Mucosa of descending colon (tissue), 3 donors: Measurements from ENCODE around the gene BORCS5. TPM values are rescaled to one million over a fixed set of nuclear protein-coding genes. Genes with fewer than 3 reads are reported as not detected.
A peak's percentile ranks its signal among the peaks of the same experiment; 100 is the strongest.
"Not testable (repeated sequence)": the region's sequence is repeated elsewhere in the genome, so short reads cannot be mapped to it uniquely, and the experiment has no call there.

Experiments
- ATAC-seq: fragments of 200-7000 bp; cut with Tn5 transposase; one replicate; pipeline ENCODE4 v1.9.1; 2020; ENCODE audit warnings: mild to moderate bottlenecking, moderate library complexity
- DNase-seq, 3 donors: peaks; one replicate each; pipeline ENCODE4 v3.0.0-alpha.2; 2020
- H3K36me3 ChIP-seq: fragments of 200-600 bp; one replicate; pipeline ENCODE4 v1.8.0; 2021; ENCODE audit warnings: low read depth, mild to moderate bottlenecking
- H3K4me1 ChIP-seq: fragments of 200-600 bp; one replicate; pipeline ENCODE4 v1.8.0; 2021; ENCODE audit warnings: low read depth, mild to moderate bottlenecking
- H3K4me3 ChIP-seq: fragments of 200-600 bp; one replicate; pipeline ENCODE4 v1.8.0; 2021; ENCODE audit warnings: mild to moderate bottlenecking
- H3K9me3 ChIP-seq: fragments of 200-600 bp; one replicate; pipeline ENCODE4 v1.8.0; 2021; ENCODE audit warnings: mild to moderate bottlenecking
- intact Hi-C, 2 donors: fragments of 100-400 bp; cut with DNase I in 1 of 2; cut with micrococcal nuclease in 1 of 2; formaldehyde crosslinking; loops; one replicate each; pipeline versions ENCODE4 v1.11.0 to v1.11.1; 2022; cut with DNase I, micrococcal nuclease
- total RNA-seq, 3 donors: library from RNA; stranded (reverse); fragmentation: NEBNext Ultra II Directional in 2 of 3; extraction: Animal tissue kit (Norgen Biotek cat#: 25700) in 2 of 3; gene quantifications; one replicate each; pipeline versions ENCODE4 v1.2.1 to v1.2.4, GENCODE V29; 2021 to 2023
- TF ChIP-seq, protein P1 (sequence below): fragments of 200-600 bp; IDR thresholded peaks from one replicate; pipeline ENCODE4 v1.8.0; 2022; ENCODE audit warnings: antibody characterized with exemption, mild to moderate bottlenecking
- donor health status: DM: no; HTN: no; CAD: no; lungs with moderate emphysema.
- donor health status: DM: no; HTN: no; CAD: no.
- donor health status: DM: no; HTN: yes; CAD: no.

BORCS5 gene
- total RNA-seq, 3 donors from 2014 or later: 12.1 to 18.1 (median 15.0) TPM

DNA sequence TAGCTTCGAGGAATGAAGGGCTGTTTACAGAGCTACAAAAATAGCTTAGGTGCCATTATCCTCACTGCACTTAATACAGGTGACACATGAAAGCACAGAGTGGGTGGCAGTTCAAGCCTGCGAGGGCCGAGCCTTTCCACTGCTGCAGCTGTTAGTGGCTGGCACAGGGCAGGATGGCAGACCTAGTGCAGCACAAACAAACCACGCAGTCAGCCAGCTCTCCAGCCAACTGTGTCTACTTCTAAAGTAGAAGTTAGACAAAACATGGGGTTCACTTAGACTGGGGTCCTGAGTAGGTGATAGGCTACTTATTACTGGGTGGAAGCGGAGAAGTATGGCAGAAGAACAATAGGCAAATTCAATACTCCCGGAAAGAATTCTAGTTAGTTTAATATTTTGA, 110.4 kb downstream of the BORCS5 start:
- ATAC-seq (peak; percentile 32), DNase-seq (no peak)
- TF ChIP-seq, protein P1, sequence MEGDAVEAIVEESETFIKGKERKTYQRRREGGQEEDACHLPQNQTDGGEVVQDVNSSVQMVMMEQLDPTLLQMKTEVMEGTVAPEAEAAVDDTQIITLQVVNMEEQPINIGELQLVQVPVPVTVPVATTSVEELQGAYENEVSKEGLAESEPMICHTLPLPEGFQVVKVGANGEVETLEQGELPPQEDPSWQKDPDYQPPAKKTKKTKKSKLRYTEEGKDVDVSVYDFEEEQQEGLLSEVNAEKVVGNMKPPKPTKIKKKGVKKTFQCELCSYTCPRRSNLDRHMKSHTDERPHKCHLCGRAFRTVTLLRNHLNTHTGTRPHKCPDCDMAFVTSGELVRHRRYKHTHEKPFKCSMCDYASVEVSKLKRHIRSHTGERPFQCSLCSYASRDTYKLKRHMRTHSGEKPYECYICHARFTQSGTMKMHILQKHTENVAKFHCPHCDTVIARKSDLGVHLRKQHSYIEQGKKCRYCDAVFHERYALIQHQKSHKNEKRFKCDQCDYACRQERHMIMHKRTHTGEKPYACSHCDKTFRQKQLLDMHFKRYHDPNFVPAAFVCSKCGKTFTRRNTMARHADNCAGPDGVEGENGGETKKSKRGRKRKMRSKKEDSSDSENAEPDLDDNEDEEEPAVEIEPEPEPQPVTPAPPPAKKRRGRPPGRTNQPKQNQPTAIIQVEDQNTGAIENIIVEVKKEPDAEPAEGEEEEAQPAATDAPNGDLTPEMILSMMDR: no peak
- Histone ChIP-seq H3K9me3 (no peaks in the 10 kb centered on the region), H3K36me3 (no peaks in the 10 kb centered on the region), H3K4me1 (no peaks in the 10 kb centered on the region), H3K4me3 (no peak overlapping the region)
- intact Hi-C loops: no loop called here

DNA sequence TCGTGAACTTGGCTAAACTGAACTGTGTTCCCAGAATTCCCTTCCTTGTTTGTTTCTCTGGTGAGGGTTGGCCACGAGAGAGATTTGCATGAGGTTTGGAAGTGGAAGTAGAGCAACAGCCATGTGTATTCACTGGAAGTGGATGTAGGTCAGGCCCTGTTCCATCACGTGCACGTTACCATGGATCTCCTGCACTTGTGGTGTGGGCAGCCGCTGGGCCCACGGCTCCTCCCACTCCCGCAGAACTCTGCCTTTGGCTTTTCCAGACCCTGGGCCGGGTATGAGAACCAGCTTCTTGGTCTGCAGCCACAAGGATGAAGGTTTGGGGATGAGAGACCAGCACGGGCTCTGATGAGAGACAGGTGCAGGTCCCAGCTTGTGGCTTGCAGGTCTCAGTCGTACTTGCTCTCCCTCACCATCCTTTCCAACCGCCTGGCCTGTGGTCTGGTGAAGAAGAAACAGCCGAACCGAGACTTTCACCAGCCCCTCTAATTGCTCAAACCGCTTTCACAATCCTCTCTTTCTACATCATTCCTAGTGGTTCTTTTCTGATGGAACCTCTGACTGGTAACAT, 110.9 kb downstream of the BORCS5 start:
- intact Hi-C loops: no loop called here
- no peak overlapping the region for H3K4me3 ChIP-seq
- H3K9me3 ChIP-seq: no peaks in the 10 kb centered on the region
- peak; percentile 32 to 61 (median 48) for DNase-seq
- H3K36me3 ChIP-seq: no peaks in the 10 kb centered on the region
- ATAC-seq: peak; percentile 71
- H3K4me1 ChIP-seq: no peaks in the 10 kb centered on the region
- TF ChIP-seq, protein P1: no peak

DNA sequence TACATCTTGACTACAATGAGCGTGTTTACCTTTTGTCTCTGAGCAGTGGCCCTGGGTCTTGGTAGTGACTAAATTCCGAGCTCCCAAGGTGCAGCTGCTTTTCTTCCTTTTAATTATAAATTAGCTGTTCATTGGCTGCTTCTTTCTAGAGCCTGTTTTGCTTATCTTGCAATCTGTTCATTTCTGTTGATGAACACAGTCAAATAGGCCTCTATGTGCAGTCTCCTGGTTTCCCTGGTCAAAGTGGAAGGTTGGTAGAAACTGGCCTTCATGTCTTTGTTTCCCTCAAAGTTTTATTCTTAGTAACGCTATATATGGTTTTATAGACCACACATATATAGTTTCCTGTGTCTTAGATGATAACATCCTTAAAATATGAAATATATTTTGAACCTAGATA, 111.7 kb downstream of the BORCS5 start:
- intact Hi-C loops: no loop called here
- H3K4me3 ChIP-seq: no peak overlapping the region
- H3K4me1 ChIP-seq: no peaks in the 10 kb centered on the region
- ATAC-seq: no peak
- TF ChIP-seq, protein P1: no peak
- no peaks in the 10 kb centered on the region for H3K9me3 ChIP-seq
- no peaks in the 10 kb centered on the region for H3K36me3 ChIP-seq
- DNase-seq: no peak

DNA sequence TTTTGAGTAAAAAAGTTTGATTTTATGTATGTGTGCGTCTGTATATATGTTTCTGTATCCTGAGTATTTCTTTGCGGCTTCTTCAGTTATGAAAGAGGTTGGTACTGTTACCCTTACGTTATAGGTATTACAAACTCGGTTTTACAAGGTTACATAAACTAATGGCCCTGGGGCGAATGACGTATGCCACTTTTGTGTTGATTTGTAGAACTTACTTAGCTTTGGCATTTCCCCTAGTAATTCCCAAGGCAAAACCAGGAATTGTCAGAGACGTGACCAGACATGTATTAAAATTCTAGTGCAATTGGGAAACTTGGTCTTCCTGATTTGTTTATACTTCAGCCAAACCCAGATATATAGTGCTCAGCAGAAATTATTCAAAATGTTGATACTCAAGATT, 112.5 kb downstream of the BORCS5 start:
- no peaks in the 10 kb centered on the region for H3K9me3 ChIP-seq
- H3K4me3 ChIP-seq: no peak overlapping the region
- DNase-seq (no peak), ATAC-seq (no peak)
- H3K4me1 ChIP-seq: no peaks in the 10 kb centered on the region
- H3K36me3 ChIP-seq: no peaks in the 10 kb centered on the region
- intact Hi-C loops: no loop called here
- TF ChIP-seq, protein P1: no peak

DNA sequence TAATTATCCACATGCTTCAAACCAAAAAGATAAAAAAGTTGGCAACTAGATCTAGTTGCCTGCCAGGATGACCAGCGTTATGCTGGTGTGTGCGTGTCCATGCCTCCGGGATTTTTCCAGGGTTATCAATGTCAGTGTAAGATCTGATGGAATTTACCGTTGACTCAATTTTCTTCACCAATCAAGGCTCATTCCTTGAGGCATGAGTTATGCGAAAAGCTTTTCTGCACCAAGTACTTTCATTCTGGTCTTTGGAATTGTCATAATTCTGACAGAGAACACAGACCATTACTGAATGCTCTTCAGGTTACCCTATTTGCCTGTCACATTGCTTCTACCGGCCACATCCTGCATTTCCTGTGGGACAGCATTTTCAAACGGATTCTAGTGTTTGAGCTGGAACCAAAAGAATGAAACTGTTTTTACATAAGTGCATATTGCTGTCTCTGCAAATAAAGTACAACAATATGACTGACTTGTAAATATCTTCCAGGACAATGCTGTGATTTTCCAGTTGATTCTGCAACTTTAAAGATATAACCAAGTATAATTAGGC, 114.0 kb downstream of the BORCS5 start:
- Histone ChIP-seq H3K9me3 (no peaks in the 10 kb centered on the region), H3K4me1 (no peaks in the 10 kb centered on the region), H3K36me3 (no peaks in the 10 kb centered on the region), H3K4me3 (no peak overlapping the region)
- TF ChIP-seq, protein P1: no peak
- DNase-seq (no peak), ATAC-seq (no peak)
- intact Hi-C loops: no loop called here

DNA sequence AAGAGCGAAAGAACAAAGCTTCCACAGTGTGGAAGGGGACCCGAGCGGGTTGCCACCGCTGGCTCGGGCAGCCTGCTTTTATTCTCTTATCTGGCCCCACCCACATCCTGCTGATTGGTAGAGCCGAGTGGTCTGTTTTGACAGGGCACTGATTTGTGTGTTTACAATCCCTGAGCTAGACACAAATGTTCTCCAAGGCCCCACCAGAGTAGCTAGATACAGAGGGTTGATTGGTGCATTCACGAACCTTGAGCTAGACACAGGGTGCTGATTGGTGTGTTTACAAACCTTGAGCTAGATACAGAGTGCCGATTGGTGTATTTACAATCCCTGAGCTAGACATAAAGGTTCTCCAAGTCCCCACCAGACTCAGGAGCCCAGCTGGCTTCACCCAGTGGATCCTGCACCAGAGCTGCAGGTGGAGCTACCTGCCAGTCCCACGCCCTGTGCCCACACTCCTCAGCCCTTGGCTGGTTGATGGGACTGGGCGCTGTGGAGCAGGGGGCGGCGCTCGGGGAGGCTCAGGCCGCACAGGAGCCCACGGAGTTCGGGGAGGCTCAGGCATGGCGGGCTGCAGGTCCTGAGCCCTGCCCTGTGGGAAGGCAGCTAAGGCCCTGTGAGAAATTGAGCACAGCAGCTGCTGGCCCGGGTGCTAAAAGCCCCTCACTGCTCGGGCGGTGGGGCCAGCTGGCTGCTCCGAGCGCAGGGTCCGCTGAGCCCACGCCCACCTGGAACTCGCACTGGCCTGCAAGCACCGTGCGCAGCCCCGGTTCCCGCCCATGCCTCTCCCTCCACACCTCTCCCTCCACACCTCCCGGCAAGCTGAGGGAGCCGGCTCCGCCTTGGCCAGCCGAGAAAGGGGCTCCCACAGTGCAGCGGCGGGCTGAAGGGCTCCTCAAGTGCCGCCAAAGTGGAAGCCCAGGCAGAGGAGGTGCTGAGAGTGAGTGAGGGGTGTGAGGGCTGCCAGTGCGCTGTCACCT, 115.4 kb downstream of the BORCS5 start:
- H3K9me3 ChIP-seq, intact Hi-C loops, DNase-seq, ATAC-seq, H3K4me3 ChIP-seq, H3K4me1 ChIP-seq, H3K36me3 ChIP-seq: not testable (repeated sequence)
